Amniotic stem cell (primary cell): ENCODE data around the gene KIRREL3.

Experiments
- DNase-seq: peaks from one replicate; lab custom pipeline; 2025; lab: John Stamatoyannopoulos, UW

The KIRREL3 gene

GRCh38 chr11:126488591-126489370 is 511.8 kb downstream of the KIRREL3 start:
- DNase-seq: no peak

- no peak for DNase-seq
Observed at GRCh38 chr11:126487711-126488110, 512.9 kb downstream of the KIRREL3 start.

- no peak for DNase-seq
Observed at GRCh38 chr11:126485986-126486635, 514.5 kb downstream of the KIRREL3 start.

GRCh38 chr11:126485021-126485792 is 515.4 kb downstream of the KIRREL3 start:
- no peak for DNase-seq

GRCh38 chr11:126484266-126484665 is 516.3 kb downstream of the KIRREL3 start:
- peak; percentile 26 for DNase-seq

GRCh38 chr11:126483621-126484195 is 516.9 kb downstream of the KIRREL3 start:
- DNase-seq: no peak

- DNase-seq: no peak
Observed at GRCh38 chr11:126482586-126483108, 517.9 kb downstream of the KIRREL3 start.

- no peak for DNase-seq
Observed at GRCh38 chr11:126481303-126481680, 519.3 kb downstream of the KIRREL3 start.

- DNase-seq: peak; percentile 82
Observed at GRCh38 chr11:126480410-126481302, 519.9 kb downstream of the KIRREL3 start.

- DNase-seq: no peak
Observed at GRCh38 chr11:126480015-126480409, 520.6 kb downstream of the KIRREL3 start.

GRCh38 chr11:126479178-126479930 is 521.2 kb downstream of the KIRREL3 start:
- DNase-seq: no peak

- no peak for DNase-seq
Observed at GRCh38 chr11:126478466-126478865, 522.1 kb downstream of the KIRREL3 start.

- DNase-seq: no peak
Observed at GRCh38 chr11:126477535-126478305, 522.9 kb downstream of the KIRREL3 start.

- no peak for DNase-seq
Observed at GRCh38 chr11:126476977-126477376, 523.6 kb downstream of the KIRREL3 start.

- DNase-seq: no peak
Observed at GRCh38 chr11:126476266-126476924, 524.2 kb downstream of the KIRREL3 start.

GRCh38 chr11:126475014-126475991 is 525.3 kb downstream of the KIRREL3 start:
- DNase-seq: no peak

- DNase-seq: no peak
Observed at GRCh38 chr11:126474220-126474619, 526.4 kb downstream of the KIRREL3 start.

- DNase-seq: no peak
Observed at GRCh38 chr11:126473269-126473668, 527.3 kb downstream of the KIRREL3 start.
